ENCODE data around the gene HOXD3.

The HOXD3 gene

GRCh38 chr2:176206682-176207081, 49.6 kb downstream of the HOXD3 start:
- DNase-seq (ENCODE audit: low read depth), result no peak
- no peak for TF ChIP-seq CTCF (IDR thresholded peaks at IDR 0.05; ENCODE audit: low read depth, low read length, missing control alignments)
- no peak overlapping the region for H3K4me3 ChIP-seq (ENCODE audit: low read depth, low read length)
- in situ Hi-C loops (cut with HindIII; ENCODE audit: low sequenced_read_pairs), result no loop called here

DNA sequence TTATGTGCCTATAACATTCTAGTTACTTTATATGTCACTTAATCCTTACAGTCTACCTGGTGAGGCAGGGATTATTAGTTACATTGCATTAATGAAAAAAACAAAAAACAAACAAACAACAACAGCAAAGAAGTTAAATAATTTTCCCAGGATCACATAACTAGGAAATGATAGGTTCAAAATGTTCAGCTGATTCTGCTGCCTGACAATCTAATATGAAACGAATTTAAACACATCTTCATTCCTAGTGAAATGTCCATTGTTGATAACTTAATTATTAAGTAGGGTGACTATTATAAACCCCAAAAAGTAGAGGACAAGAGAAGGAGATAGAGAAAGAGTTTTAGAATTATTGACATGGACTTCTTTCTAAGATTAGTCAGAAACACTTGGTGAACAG, 54.0 kb downstream of the HOXD3 start:
- H3K4me3 ChIP-seq (ENCODE audit: low read depth, low read length), result no peak overlapping the region
- in situ Hi-C loops (cut with HindIII; ENCODE audit: low sequenced_read_pairs), result no loop called here
- TF ChIP-seq CTCF (IDR thresholded peaks at IDR 0.05; ENCODE audit: low read depth, low read length, missing control alignments), result no peak
- DNase-seq (ENCODE audit: low read depth), result no peak

GRCh38 chr2:176212276-176212675, 55.2 kb downstream of the HOXD3 start:
- no peak for DNase-seq (ENCODE audit: low read depth)
- in situ Hi-C loops (cut with HindIII; ENCODE audit: low sequenced_read_pairs), result no loop called here
- no peak for TF ChIP-seq CTCF (IDR thresholded peaks at IDR 0.05; ENCODE audit: low read depth, low read length, missing control alignments)

DNA sequence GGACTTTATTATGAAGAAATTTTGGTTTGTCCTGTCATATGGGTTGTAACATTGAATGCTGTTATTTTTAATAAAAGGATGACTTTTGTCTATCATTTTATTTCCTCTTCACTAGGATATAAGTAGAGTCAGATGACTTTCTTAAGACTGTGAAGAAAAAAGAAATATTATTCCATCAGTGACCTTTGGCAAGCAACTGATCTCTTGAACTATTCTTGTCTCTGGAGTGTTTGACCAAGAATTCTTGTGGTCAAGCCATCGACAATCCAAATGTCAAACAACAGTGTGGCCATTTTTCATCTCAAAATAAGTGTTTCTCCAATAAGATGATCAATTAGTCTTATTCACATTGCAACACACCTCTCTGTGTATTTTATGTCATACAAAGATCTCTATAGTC, 56.3 kb downstream of the HOXD3 start:
- no peak for TF ChIP-seq CTCF (IDR thresholded peaks at IDR 0.05; ENCODE audit: low read depth, low read length, missing control alignments)
- no peak overlapping the region for H3K4me3 ChIP-seq (ENCODE audit: low read depth, low read length)
- no peak for DNase-seq (ENCODE audit: low read depth)
- in situ Hi-C loops (cut with HindIII; ENCODE audit: low sequenced_read_pairs), result no loop called here

More at GRCh38 chr2:176212276-176212675, 55.2 kb downstream of the HOXD3 start:
- H3K4me3 ChIP-seq (ENCODE audit: low read depth, low read length), result no peak overlapping the region

All from astrocyte of the cerebellum (primary cell).